ENCODE data around the gene PPT2.
"Not testable (repeated sequence)": the region's sequence is repeated elsewhere in the genome, so short reads cannot be mapped to it uniquely, and the experiment has no call there.

The PPT2 gene

GRCh38 chr6:32190911-32191677 is 37.2 kb downstream of the PPT2 start:
- no peak for DNase-seq

DNA sequence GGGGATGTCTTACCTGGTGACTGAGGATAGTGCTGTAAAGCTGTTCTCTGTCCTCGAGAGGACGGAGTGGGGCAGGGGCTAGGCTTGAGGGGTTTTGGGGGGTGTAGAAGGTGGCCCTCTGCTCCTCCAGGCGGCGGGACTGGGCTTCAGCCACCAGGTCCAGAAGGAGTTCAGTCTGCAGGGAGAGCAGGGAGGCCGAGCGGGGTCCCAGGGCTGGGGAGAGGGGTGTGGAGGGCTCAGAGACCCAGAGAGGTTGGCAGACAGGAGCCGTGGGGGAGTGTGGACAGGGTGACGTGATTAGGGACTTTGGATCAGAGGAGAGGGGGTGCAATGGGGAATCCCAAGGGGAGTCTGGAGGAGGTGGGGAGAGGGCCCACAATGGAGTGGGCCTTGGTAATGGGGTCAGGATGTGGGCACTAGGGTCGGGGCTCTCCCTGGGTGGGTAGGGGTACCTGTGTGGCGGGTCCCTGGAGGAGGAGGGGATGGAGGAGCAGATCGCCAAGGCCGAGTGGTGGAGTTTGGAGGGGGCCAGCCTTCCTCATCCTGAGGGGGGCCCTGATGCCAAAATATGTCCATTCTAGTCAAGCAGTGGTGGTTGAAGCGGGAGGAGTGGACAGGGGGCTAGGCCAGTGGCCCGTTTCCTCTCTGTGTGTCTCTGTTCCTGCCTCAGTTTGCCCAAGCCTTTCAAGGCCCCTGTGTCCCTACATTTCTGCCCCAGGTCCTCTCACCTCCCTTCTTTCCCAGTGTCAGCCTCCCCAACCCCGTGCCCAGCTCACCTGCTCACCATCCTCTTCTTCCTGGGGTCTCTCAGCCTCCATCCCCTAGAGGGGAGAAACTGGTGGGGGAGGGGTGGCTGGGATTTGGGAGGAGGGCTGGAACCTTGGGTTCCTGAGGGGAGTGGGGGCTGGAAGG is 38.0 kb downstream of the PPT2 start:
- DNase-seq: no peak

DNA sequence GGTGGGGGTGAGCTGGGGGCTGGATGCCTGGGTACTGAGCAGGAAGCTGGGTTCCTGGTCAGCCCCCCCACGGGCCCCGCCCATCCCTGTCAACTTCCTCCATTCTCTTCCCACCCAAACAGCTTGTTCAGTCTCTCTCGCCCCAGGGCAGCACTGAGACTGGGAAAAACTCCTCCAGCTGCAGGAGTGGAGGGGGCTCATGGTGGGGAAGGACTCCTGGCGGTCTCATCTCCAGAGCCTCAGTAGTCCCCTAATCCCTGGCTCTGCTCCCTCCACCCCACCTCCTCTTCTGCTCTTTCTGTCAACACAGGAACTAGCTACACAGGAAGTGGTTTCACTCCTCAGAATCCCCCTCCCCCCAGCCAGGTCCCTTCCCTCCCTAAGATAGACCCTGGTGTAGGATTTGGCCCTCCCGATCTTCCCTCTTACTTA is 38.7 kb downstream of the PPT2 start, which contains the start of gene GPSM3:
GPSM3 (minus strand) TSS at position 36 of the 432 bp plus-strand sequence. CDS start 130 bp downstream, outside the sequence.
- no peak for DNase-seq

DNA sequence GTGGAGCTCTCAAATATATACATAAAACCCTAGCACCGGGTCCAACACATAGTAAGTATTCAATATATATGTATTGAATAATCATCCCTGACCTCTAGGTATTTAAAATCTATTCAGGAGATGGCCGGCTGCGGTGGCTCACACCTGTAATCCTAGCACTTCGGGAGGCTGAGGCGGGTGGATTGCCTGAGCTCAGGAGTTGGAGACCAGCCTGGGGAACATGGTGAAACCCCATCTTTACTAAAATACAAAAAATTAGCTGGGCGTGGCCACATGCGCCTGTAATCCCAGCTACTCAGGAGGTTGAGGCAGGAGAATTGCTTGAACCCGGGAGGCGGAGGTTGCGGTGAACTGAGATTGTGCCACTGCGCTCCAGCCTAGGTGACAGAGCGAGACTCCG is 39.2 kb downstream of the PPT2 start:
- not testable (repeated sequence) for DNase-seq

- no peak for DNase-seq
Observed at GRCh38 chr6:32194388-32194787, 40.4 kb downstream of the PPT2 start.

- peak in 1 of 2 experiments; percentile 35 for DNase-seq
Observed at GRCh38 chr6:32194825-32195651, 41.1 kb downstream of the PPT2 start.

DNA sequence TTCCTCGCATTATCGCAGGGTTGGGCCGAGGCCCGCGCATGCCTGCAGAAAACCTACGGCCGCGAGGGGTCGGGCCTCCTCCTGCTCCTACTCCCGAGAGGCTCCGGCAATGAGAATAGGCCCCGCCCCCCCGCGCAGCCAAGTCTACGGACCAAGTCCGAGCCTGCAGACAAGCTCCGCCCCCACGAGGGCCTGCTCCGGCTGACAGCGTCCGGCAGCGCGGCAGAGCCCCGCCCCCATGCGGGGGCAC is 41.6 kb downstream of the PPT2 start:
- peak; percentile 99 for DNase-seq

GRCh38 chr6:32195902-32196681 is 42.2 kb downstream of the PPT2 start:
- DNase-seq: peak; percentile 79 to 81

DNA sequence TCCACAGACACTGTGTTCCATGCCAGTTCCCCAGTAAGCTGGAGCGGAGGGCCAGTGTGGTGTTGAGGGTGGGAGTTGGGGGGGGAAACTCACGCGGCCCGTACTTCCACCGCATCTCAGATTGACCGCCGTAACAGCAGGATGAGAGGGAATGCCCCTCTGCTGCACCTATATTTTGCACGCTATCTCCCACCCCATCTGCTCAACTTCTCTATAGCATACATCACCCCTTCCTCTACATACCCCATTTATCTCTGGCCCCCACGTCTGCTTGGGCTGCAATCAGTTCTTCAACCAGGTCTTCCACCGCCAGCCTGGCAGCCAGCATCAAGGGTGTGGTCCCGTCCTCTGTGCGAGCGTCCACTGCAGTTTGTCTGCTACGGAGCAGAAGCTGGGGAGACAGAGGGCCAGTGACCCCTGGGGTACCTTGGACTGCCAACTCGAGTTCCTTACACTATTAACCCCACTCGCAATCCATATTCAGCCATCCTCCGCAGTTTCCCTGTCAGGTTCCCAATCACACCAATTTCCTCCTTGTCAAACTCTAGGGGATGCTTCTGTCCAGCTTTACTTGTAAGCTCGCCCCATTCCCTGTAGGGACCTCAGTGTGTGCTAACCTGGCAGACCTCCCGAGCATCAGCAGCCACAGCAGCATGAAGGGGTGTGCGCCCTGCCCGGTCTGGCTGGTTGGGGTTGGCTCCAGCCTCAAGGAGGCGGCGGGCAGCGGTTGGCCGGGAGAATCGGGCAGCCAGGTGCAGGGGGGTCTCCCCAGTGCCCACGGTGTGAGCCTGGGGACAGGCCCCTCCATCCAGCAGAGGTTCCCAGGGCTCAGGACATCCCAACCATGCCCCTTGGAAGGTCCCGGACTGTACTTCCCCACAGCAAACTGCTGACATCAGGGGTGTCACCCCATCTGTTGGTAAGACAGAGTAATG is 43.0 kb downstream of the PPT2 start:
- no peak for DNase-seq

DNA sequence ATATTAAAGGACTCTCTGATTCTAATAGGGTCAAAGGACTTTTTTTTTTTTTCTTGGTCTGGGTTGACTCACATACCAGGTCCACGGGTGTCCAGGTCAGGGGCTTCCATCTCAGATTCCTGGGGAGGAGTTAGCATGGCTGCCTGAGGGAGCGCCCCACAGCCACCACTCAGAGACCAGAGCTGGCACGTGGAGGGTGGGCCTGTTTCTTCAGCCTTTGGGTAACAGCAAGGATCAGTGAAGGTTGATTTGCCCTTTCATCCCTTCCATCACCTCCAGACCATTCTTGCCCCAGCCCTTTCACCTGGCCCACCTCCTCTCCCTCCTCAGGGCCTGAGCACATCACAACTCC is 44.4 kb downstream of the PPT2 start:
- no peak for DNase-seq

DNA sequence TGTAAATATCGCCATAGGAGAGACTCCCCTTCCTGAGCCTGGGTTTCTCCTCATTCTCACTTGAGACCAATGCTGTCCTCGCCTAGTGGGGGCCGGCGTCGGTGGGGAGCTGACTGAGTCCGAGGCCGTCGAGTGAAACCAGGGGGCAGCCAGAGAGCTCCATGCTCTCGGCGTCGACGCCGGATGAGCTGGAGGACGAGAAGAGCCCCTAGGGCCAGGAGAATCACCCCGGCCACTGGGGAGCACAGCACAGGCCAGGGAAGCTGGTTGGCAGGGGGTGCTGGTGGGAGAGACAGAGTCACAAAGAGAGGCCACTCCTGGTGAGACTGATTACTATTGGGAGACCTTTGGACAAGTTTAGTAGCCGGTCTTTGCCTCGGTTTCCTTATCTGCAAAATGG is 44.9 kb downstream of the PPT2 start:
- no peak for DNase-seq

DNA sequence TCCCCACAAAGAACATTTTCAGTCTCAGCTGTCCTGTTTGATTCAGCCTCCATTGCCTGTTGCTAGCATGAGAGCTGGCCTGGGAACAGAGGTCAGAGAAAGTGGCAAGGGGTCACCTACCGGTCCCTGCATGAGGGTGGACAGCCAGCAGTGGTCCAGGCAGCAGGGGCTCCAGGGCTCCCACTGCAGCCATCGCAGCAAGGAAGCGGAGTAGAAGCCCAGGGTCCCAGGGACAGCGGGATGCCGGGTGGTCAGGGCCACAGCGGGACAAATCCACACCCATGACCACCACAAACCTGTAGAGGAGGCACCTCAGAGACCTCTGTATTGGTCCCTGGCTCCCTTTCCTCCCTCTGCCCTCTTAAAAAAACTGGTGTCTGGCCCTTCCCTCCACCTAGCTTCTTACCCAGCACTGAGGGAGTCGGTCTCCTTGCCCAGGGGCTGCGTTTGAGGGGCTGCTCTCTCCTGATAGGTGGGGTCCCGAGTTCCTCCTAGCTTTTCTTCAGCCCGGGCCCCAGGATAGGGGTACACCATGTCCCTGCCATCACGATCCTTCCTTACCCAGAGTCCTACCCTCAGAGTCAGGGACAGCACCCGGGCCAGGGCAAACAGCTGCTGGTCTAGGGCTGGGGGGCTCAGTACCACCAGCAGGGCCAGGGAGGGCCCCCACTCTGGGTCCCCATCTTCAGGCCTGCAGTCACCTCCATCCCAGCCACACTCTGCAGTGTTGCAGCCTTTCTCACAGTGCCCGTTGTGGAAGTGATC is 47.0 kb downstream of the PPT2 start:
- no peak for DNase-seq

GRCh38 chr6:32202186-32202585 is 48.2 kb downstream of the PPT2 start:
- DNase-seq: no peak

GRCh38 chr6:32203426-32204267 is 49.7 kb downstream of the PPT2 start:
- peak; percentile 13 to 25 for DNase-seq

DNA sequence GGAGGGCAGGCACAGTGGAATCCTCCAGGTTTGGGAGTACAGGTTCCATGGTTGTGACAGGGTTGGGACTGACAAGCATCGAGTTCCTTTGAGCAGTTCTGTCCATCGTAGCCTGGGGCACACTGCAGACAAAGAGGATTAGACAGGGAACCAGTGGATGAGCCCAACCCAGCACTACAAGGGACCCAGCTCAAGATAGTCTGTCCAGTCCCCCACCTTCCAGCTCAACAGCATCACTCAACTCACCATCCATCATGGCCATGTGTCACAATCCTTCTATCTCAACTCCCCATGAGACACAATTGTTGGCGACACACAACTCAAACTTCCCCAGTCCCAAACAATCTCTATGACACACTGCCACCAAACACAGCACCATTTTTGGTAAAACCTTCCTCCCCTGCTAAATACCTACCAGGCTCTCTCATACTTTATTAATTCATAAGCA is 50.4 kb downstream of the PPT2 start:
- DNase-seq: no peak

DNA sequence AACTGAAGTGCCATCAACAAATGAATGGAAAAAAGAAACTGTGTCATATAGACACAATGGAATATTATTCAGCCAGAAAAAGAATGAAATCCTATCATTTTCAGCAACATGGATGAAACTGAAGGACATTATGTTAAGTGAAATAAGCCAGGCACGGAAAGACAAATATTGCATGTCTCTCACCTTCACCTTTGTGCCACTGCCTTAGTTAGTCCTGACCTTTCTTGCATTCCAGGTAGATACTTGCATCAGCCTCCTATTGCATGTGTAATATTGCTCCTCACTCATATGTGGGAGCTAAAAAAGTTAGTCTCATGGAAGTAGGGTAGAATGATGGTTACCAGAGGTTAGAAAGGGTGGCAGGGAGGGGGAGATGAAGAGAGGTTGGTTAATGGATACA is 55.1 kb downstream of the PPT2 start:
- DNase-seq: no peak

GRCh38 chr6:32210191-32210601 is 56.3 kb downstream of the PPT2 start:
- DNase-seq: no peak

GRCh38 chr6:32211432-32211831 is 57.5 kb downstream of the PPT2 start:
- not testable (repeated sequence) for DNase-seq

- DNase-seq: no peak
Observed at GRCh38 chr6:32212076-32212760, 58.3 kb downstream of the PPT2 start.
